Glutamatergic neuron (in vitro differentiated cells): ENCODE data around the gene GALNT13. TPM values are rescaled to one million over a fixed set of nuclear protein-coding genes. Genes with fewer than 3 reads are reported as not detected.
A peak's percentile ranks its signal among the peaks of the same experiment; 100 is the strongest.

Experiments
- DNase-seq: peaks from one replicate; pipeline ENCODE4 v3.0.0; 2022
- H3K27ac Mint-ChIP-seq: one replicate; pipeline ENCODE4 v1.8.0; 2020; ENCODE audit warnings: mild to moderate bottlenecking, mixed read lengths, inconsistent platforms; ENCODE audit not compliant: unreplicated experiment
- H3K27me3 Mint-ChIP-seq: one replicate; pipeline ENCODE4 v1.8.0; 2020; ENCODE audit warnings: mild to moderate bottlenecking, moderate library complexity, mixed read lengths, inconsistent platforms; ENCODE audit not compliant: unreplicated experiment
- H3K36me3 Mint-ChIP-seq: one replicate; pipeline ENCODE4 v1.8.0; 2020; ENCODE audit warnings: mild to moderate bottlenecking, mixed read lengths, inconsistent platforms; ENCODE audit not compliant: unreplicated experiment
- H3K4me1 Mint-ChIP-seq: one replicate; pipeline ENCODE4 v1.8.0; 2020; ENCODE audit warnings: mild to moderate bottlenecking, low read depth, mixed read lengths, inconsistent platforms; ENCODE audit not compliant: unreplicated experiment
- H3K4me3 Mint-ChIP-seq: one replicate; pipeline ENCODE4 v1.8.0; 2020; ENCODE audit warnings: mild to moderate bottlenecking, mixed read lengths, inconsistent platforms; ENCODE audit not compliant: unreplicated experiment
- H3K9me3 Mint-ChIP-seq: one replicate; pipeline ENCODE4 v1.8.0; 2020; ENCODE audit warnings: mild to moderate bottlenecking, moderate library complexity, mixed read lengths, inconsistent platforms; ENCODE audit not compliant: unreplicated experiment
- CTCF ChIP-seq: fragments of 200-600 bp; sonication (generic); IDR thresholded peaks from one replicate; pipeline ENCODE4 v1.5.0; 2021; ENCODE audit not compliant: partially characterized antibody, unreplicated experiment
- total RNA-seq: library from RNA; stranded (reverse); fragmentation: NEBNext Ultra II Directional; extraction: Animal tissue kit (Norgen Biotek cat#: 25700); gene quantifications from one replicate; pipeline ENCODE4 v1.2.1, GENCODE V29; 2021; ENCODE audit not compliant: unreplicated experiment

The GALNT13 gene
- total RNA-seq, 1 donor from 2014 or later = 5.5 TPM

GRCh38 chr2:153864022-153864421 is 7.7 kb upstream of the GALNT13 start:
- no peaks in the 10 kb centered on the region for H3K4me1 Mint-ChIP-seq
- no peak for TF ChIP-seq CTCF

GRCh38 chr2:153866595-153866994 is 5.1 kb upstream of the GALNT13 start:
- Mint-ChIP-seq H3K27me3 (no peaks in the 10 kb centered on the region), H3K4me1 (no peaks in the 10 kb centered on the region), H3K4me3 (no peak overlapping the region), H3K27ac (no peak overlapping the region), H3K9me3 (no peaks in the 10 kb centered on the region), H3K36me3 (no peaks in the 10 kb centered on the region)
- DNase-seq = no peak
- no peak for TF ChIP-seq CTCF

More at GRCh38 chr2:153864022-153864421, 7.7 kb upstream of the GALNT13 start:
- Mint-ChIP-seq H3K36me3 (no peaks in the 10 kb centered on the region), H3K27me3 (no peaks in the 10 kb centered on the region), H3K27ac (no peak overlapping the region), H3K4me3 (no peak overlapping the region), H3K9me3 (no peaks in the 10 kb centered on the region)
- no peak for DNase-seq

- peak overlapping the region; percentile 56 for H3K4me3 Mint-ChIP-seq
- peaks cover 8% of the 10 kb centered on the region for H3K9me3 Mint-ChIP-seq
- TF ChIP-seq CTCF = no peak
- no peak overlapping the region for H3K27ac Mint-ChIP-seq
- H3K36me3 Mint-ChIP-seq = peaks cover 4% of the 10 kb centered on the region
- DNase-seq = no peak
- peaks cover 3% of the 10 kb centered on the region for H3K27me3 Mint-ChIP-seq
- peaks cover 3% of the 10 kb centered on the region for H3K4me1 Mint-ChIP-seq
Measured at GRCh38 chr2:153870308-153870707, 1.4 kb upstream of the GALNT13 start.

- Mint-ChIP-seq H3K4me1 (peaks cover 6% of the 10 kb centered on the region), H3K27ac (peak overlapping the region; percentile 75)
- DNase-seq = peak; percentile 26
Measured at GRCh38 chr2:153872311-153873051, 759 bp downstream of the GALNT13 start.

More at GRCh38 chr2:153872311-153873051, 759 bp downstream of the GALNT13 start:
- Mint-ChIP-seq H3K27me3 (peaks cover 3% of the 10 kb centered on the region), H3K4me3 (peak overlapping the region; percentile 99), H3K9me3 (peaks cover 8% of the 10 kb centered on the region), H3K36me3 (peaks cover 4% of the 10 kb centered on the region)
- TF ChIP-seq CTCF = no peak
